HG03432 (cell line): ENCODE data around the gene MID1.

Experiments used
- ATAC-seq: cut with Tn5 transposase; IDR thresholded peaks from one replicate; pipeline ENCODE4 v1.9.1; 2021; ENCODE audit warnings: mild to moderate bottlenecking, moderate library complexity; ENCODE audit not compliant: unreplicated experiment

MID1 gene

DNA sequence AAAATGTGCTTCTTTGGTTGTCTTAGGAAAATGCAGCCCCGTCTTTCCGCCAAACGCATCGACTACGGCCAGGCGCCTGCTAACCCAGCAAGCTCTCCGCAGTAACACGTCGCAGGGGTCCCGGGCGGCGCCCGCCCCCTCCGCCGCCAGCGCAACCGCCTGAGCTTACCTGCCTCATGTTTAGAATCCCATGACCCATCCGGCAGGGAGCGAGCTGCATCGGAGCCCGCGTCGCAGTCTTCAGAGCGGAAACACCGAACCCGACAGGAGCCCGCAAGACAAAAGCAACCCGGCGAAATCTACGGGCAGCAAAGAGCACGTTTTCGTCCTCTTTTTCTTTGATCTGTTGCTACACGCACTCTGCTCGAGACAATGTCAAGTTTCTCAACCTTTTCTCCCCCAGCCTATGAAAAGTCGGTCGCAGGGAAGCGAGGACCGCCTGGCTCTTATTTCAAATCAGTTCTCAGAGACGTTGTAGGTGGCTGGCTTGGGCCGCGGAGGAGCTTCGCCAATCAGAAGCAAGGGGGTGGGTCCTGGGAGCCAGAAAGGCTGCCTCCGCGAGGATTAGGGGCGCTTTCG is at the start of gene MID1:
Gene MID1, minus strand, starts transcription at position 465 of the 579 bp plus-strand sequence. CDS start 53,038 bp downstream, outside the sequence.
- no peak for ATAC-seq

DNA sequence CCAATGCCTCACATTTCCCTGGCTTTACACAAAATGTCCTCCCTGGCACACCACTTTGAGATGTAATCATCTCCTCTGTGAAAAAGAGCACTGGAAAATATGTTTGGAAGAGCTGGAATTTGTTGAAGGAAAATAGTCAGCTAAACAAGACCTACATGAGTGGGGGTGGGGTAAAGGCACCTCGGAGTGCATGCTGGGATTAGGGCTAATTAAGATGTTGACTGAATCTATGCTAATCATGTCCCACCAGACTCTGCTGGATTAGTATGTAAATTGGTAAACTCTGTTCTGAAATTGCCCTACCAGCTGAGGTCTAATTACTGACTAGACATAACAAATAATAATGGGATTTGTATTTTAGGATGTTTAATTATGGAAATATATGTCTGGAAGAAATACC is 46.8 kb upstream of the MID1 start:
- no peak for ATAC-seq

- ATAC-seq, result no peak
Measured at GRCh38 chrX:10666102-10666501, 45.7 kb upstream of the MID1 start.

DNA sequence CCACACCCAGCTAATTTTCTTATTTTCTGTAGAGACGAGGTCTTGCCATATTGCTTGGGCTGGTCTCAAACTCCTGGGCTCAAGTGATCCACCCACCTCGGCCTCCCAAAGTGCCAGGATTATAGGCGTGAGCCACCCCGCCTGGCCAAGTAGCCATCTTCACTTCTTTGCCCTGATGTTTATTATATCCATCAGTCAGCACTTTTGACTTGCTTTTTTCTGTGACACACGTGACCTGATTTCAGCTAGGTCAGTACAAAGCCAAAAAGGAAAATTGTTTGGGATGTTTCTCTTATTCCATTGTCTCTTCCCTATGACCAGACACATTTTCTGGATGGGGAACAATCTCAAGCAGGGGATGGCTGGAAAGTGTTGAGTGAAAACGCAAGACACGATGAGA is 45.3 kb upstream of the MID1 start:
- no peak for ATAC-seq

DNA sequence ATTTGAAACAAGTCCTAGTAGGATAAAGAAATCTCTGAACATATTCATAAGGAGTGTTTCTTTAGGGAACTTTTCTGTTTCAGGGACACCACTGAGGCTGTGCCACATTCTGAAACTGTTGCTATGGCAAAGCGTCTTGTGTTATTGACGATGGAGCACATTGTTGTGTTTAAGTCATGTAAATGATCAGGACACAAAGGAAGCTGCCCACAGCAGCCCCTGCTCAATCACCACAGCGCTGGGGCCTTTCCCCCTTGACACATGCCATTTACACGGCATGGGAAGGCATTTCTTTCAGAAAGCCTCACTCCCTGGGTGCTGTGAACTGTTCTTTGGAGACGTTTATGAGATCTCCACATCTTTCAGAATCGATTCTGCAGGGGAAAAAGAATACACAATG is 39.8 kb upstream of the MID1 start:
- no peak for ATAC-seq

DNA sequence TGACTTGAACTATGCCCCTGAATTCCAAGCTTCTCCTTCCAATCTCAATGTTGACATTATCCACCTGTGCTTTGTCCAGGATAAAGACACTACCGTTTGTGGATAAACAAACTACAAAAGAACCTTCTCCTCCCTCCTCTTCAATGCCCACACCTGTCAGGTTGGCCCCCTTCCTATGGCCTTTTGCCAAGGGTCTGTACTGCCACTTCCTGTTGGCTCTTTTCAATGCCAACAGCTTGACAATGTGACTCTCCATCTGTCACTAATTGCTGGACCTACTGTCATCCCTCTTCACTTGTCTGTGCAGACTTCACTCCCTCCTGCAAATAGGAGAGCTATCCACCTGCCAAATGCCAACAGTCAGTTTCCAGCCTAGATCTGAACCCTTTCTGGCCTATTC is 35.8 kb upstream of the MID1 start:
- no peak for ATAC-seq

DNA sequence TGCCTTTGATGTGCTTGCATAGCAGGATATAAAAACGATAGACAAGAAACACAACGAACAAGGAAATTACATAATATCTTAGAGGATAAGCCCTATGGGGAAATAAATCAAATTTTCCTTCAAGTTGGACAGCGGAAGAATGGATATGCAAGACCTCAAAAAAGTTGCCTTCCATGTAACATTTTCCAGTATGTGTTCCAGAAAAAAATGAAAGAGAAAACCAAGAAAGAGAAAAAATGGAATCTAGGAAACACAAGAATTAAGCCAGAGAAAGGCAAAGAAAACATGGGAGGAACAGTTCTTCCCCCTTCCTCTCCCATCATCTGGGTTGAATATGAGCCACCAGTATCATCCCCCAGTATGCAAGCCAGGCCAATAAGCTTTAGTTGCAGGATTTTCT is 34.6 kb upstream of the MID1 start:
- ATAC-seq, result no peak

- no peak for ATAC-seq
Measured at GRCh38 chrX:10653302-10653701, 32.9 kb upstream of the MID1 start.

DNA sequence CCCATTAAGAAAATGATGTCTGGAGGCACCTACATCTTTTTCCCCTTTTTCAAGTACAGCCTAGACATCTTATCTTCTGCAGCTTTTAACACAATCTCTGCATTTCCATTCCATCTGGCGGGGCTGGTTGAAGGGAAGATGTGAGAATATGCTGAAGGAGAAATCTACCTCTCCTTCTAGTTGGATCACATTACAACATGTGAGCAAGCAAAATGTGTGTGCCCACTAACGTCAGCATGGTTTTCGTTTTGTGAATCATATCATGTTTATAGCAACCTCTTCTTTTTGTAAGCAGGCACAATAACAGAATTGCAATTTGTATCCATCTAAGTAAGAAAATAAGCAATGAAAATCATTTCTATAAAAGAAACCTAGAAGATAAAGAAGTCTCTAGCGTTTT is 28.9 kb upstream of the MID1 start:
- no peak for ATAC-seq

GRCh38 chrX:10648614-10649013 is 28.2 kb upstream of the MID1 start:
- ATAC-seq, result no peak

DNA sequence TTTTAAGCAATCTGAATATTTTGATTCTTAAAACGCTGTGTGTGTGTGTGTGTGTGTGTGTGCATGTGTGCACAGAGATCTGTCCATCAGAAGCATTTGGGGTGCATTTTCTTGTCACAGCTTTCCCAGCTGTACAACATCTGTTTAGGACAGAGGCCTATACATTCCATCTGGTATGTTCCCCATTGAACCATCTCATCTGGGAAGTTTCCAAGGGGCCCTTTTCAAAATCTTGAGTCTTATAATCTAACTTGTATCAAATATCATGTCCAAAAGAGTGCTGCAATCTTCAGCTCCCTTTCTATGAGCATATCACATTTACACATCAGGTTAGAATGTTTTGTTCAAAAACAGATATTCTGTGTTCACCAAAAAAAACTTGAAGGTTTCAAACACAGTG is 16.5 kb upstream of the MID1 start:
- ATAC-seq, result no peak

DNA sequence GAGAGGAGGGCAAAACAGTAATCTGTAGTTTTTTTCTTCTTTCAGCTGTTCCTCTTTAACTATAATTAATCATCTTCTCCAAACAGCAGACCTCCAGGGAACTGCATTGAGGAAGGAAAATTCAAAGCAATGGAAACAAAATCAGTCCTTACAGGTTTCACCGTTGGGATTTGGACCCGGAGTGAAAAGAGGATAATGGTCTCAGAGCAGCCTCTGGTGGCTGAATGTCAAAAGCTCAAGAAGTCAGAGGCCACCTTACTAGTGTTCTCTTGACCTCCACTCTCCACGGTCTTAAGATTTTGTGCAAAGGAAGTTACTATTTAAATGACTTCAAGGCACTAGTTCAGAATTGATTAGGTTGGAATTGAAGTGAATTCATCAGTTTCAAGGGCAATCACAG is 16.0 kb upstream of the MID1 start:
- no peak for ATAC-seq

GRCh38 chrX:10634392-10635161 is 14.2 kb upstream of the MID1 start:
- ATAC-seq, result no peak

DNA sequence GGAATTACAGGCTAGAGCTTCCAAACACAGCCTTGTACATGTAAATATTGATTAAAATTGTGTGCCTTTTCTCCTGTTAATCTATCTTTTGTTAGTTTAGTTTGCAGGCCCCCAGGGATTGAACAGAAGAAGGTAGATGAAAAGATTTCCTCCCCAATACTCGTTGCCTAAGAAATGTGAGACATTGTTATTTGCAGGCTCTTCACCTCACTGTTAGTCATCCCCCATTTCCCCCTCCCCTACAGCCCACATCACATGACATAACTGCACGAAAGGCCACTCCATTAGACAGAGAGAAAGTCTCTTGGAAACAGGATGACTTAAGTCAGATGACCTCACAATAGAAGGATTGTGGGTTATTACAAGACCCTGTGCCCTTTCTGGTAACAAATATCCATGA is 13.3 kb upstream of the MID1 start:
- ATAC-seq, result no peak

GRCh38 chrX:10631416-10632145 is 11.2 kb upstream of the MID1 start:
- ATAC-seq, result no peak

- no peak for ATAC-seq
Measured at GRCh38 chrX:10630320-10630719, 9.9 kb upstream of the MID1 start.

- ATAC-seq, result no peak
Measured at GRCh38 chrX:10629905-10630304, 9.5 kb upstream of the MID1 start.

- ATAC-seq, result no peak
Measured at GRCh38 chrX:10628906-10629305, 8.5 kb upstream of the MID1 start.

GRCh38 chrX:10622197-10622596 is 1.8 kb upstream of the MID1 start:
- ATAC-seq, result no peak

GRCh38 chrX:10619425-10620046 is 849 bp downstream of the MID1 start:
- ATAC-seq, result no peak

GRCh38 chrX:10618961-10619360 is 1.4 kb downstream of the MID1 start:
- no peak for ATAC-seq

DNA sequence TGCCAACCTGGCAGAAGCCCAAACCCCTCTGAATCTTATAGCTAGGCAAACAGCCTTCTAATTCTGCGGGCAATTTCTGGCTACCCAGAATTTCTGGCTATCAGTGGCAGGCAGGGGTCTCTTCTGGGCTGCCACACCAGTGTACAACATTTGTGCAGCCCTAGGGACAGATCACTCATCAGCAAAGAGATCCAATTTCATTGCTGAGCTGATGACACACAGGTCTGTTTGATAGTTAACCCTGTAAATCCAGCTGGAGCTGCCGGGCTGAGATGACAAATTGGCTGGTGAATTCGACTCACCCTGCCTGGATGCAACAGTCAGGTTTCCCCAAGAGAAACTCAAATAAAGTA is 2.4 kb downstream of the MID1 start:
- ATAC-seq, result no peak
